ENCODE data around the gene JAZF1.

Gene JAZF1

GRCh38 chr7:28069388-28069787 lies 111.2 kb downstream of the JAZF1 start:
- no peak for DNase-seq

GRCh38 chr7:28068811-28069216 lies 111.8 kb downstream of the JAZF1 start:
- DNase-seq = no peak

GRCh38 chr7:28067171-28067570 lies 113.4 kb downstream of the JAZF1 start:
- no peak for DNase-seq

- no peak for DNase-seq
Observed at GRCh38 chr7:28065721-28066285, 114.8 kb downstream of the JAZF1 start.

- no peak for DNase-seq
Observed at GRCh38 chr7:28065308-28065707, 115.3 kb downstream of the JAZF1 start.

GRCh38 chr7:28064437-28064836 lies 116.2 kb downstream of the JAZF1 start:
- no peak for DNase-seq

GRCh38 chr7:28062197-28062991 lies 118.2 kb downstream of the JAZF1 start:
- DNase-seq = peak; percentile 14

GRCh38 chr7:28061824-28062196 lies 118.8 kb downstream of the JAZF1 start:
- no peak for DNase-seq

- DNase-seq = no peak
Observed at GRCh38 chr7:28060371-28060950, 120.1 kb downstream of the JAZF1 start.

- DNase-seq = no peak
Observed at GRCh38 chr7:28055161-28055544, 125.4 kb downstream of the JAZF1 start.

- no peak for DNase-seq
Observed at GRCh38 chr7:28054531-28055160, 125.9 kb downstream of the JAZF1 start.

GRCh38 chr7:28052933-28053332 lies 127.7 kb downstream of the JAZF1 start:
- DNase-seq = no peak

GRCh38 chr7:28048694-28049093 lies 131.9 kb downstream of the JAZF1 start:
- DNase-seq = no peak

GRCh38 chr7:28046035-28046434 lies 134.6 kb downstream of the JAZF1 start:
- no peak for DNase-seq

- no peak for DNase-seq
Observed at GRCh38 chr7:28045592-28045991, 135.0 kb downstream of the JAZF1 start.

- DNase-seq = no peak
Observed at GRCh38 chr7:28044825-28045224, 135.8 kb downstream of the JAZF1 start.

GRCh38 chr7:28042721-28043120 lies 137.9 kb downstream of the JAZF1 start:
- DNase-seq = no peak

- no peak for DNase-seq
Observed at GRCh38 chr7:28041508-28042314, 138.9 kb downstream of the JAZF1 start.

- DNase-seq = no peak
Observed at GRCh38 chr7:28038175-28038797, 142.3 kb downstream of the JAZF1 start.

GRCh38 chr7:28037220-28038010 lies 143.2 kb downstream of the JAZF1 start:
- no peak for DNase-seq

GRCh38 chr7:28036696-28037095 lies 143.9 kb downstream of the JAZF1 start:
- DNase-seq = no peak

GRCh38 chr7:28033386-28033785 lies 147.2 kb downstream of the JAZF1 start:
- no peak for DNase-seq
